Lower leg skin (tissue), 4 donors: Measurements from ENCODE around the gene RAB3C. TPM values are rescaled to one million over a fixed set of nuclear protein-coding genes. Genes with fewer than 3 reads are reported as not detected.

ENCODE experiments used
- DNase-seq, 2 donors: peaks; one replicate each; pipeline ENCODE4 v3.0.0-alpha.2; 2019; ENCODE audit warnings: low spot score in 2 of 2
- H3K4me3 ChIP-seq: fragments of 200-600 bp; sonication (generic); 2 replicates; pipeline ENCODE4 v1.5.1; 2017; ENCODE audit warnings: mild to moderate bottlenecking, low read depth; ENCODE audit not compliant: poor library complexity, severe bottlenecking
- POLR2A ChIP-seq, 2 donors: fragments of 450-650 bp; IDR thresholded peaks; one replicate each; pipeline ENCODE4 v1.6.1; 2016 to 2017; ENCODE audit warnings: antibody characterized with exemption in 2 of 2, mild to moderate bottlenecking in 1 of 2, moderate library complexity in 1 of 2
- WGBS, 2 donors: methylation state at CpG; one replicate each; pipeline ENCODE4 v1.1.5; 2018; 5-methylcytosine and 5-hydroxymethylcytosine counted together
- intact Hi-C: fragments of 100-400 bp; cut with DNase I; formaldehyde crosslinking; loops from one replicate; pipeline ENCODE4 v1.15.0; 2023; ENCODE audit warnings: low total_unique reads
- total RNA-seq, 4 donors: library from RNA; depleted of rRNA; stranded (reverse); fragments of >200 nt; gene quantifications; one replicate each; pipeline ENCODE4 v1.1.0, GENCODE V29; 2016
- TF ChIP-seq, protein P1 (sequence below), 3 donors: fragments of 450-650 bp; IDR thresholded peaks; one replicate each; pipeline ENCODE4 v1.5.1; 2016; ENCODE audit warnings: antibody characterized with exemption in 3 of 3, mild to moderate bottlenecking in 3 of 3, moderate library complexity in 2 of 3

Gene RAB3C
- total RNA-seq, 4 donors from 2014 or later: 0.04 to 1.2 (median 0.14) TPM

- whole genome bisulfite sequencing, 2 donors: 90 to 95% methylated on average over 5 of the region's 5 CpGs
- H3K4me3 ChIP-seq: no peak overlapping the region
- TF ChIP-seq POLR2A (IDR thresholded peaks at IDR 0.05): no peak
- TF ChIP-seq, protein P1, sequence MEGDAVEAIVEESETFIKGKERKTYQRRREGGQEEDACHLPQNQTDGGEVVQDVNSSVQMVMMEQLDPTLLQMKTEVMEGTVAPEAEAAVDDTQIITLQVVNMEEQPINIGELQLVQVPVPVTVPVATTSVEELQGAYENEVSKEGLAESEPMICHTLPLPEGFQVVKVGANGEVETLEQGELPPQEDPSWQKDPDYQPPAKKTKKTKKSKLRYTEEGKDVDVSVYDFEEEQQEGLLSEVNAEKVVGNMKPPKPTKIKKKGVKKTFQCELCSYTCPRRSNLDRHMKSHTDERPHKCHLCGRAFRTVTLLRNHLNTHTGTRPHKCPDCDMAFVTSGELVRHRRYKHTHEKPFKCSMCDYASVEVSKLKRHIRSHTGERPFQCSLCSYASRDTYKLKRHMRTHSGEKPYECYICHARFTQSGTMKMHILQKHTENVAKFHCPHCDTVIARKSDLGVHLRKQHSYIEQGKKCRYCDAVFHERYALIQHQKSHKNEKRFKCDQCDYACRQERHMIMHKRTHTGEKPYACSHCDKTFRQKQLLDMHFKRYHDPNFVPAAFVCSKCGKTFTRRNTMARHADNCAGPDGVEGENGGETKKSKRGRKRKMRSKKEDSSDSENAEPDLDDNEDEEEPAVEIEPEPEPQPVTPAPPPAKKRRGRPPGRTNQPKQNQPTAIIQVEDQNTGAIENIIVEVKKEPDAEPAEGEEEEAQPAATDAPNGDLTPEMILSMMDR (IDR thresholded peaks at IDR 0.05): no peak
- intact Hi-C loops: no loop called here
- DNase-seq: no peak
Observed at GRCh38 chr5:58847041-58847440, 264.2 kb downstream of the RAB3C start.

DNA sequence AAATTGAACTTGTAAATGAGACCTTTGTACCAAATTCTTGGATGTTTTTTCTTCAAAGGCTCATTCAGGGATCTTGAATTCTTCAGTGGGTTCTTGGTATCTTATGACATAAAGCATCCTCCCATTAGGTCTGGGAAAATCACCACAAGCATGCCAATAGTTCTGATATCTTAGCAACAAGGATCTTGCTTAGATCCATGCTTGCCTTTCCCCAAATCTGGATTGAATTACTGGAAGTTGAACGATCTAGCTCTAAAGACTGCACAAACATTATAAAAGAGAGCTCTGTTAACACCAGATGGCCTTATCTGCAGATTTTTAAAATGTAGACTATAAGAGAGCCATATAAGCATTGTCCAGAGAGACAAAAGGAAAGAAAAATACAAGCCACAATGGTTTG, 266.3 kb downstream of the RAB3C start:
- TF ChIP-seq, protein P1 (IDR thresholded peaks at IDR 0.05): no peak
- TF ChIP-seq POLR2A (IDR thresholded peaks at IDR 0.05): no peak
- DNase-seq: no peak
- WGBS, 2 donors: 54 to 58% methylated on average over 1 of the region's 1 CpG
- intact Hi-C loops: no loop called here
- H3K4me3 ChIP-seq: no peak overlapping the region

DNA sequence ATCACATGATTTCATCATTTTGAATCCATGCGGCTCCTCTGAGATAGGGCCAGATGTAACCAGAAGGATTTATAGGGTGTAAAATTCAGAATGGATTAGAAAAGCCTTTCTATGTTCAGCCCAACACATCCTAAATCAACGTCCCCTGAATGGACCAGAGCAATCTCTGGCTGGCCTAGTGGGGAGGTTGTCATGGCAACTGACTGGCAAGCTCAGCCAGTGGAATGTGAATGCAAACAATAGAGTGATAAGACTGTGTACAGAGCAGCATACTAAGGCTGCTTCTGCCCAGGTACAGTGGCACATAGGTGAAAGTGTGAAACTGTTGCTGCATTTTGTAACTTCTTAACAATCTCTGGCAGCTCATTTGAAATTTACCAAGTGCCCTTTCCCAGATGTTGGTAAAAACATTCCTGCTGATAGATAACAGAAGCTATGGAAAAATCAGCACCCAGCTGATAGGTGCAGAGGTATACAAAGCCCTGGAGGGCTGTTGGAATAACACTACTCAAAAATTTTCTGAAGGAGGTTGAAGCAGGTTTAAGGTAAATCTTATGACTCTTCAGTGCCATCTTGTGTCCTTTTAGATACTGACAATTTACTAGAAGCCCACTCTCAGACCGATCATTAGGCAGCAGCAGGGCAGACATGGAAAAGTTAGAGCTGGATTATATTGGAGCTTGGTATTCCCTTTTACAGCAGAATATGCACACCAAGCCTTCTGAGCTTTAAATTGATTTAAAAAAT, 267.2 kb downstream of the RAB3C start:
- WGBS, 2 donors: 21 to 22% methylated on average over 3 of the region's 3 CpGs
- TF ChIP-seq, protein P1 (IDR thresholded peaks at IDR 0.05): no peak
- TF ChIP-seq POLR2A (IDR thresholded peaks at IDR 0.05): no peak
- intact Hi-C loops: no loop called here
- no peak overlapping the region for H3K4me3 ChIP-seq
- DNase-seq: no peak

- 52 to 64% methylated on average over 7 of the region's 7 CpGs for WGBS, 2 donors
- no peak for DNase-seq
- no peak overlapping the region for H3K4me3 ChIP-seq
Observed at GRCh38 chr5:58851153-58851552, 268.3 kb downstream of the RAB3C start.

GRCh38 chr5:58851571-58851970, 268.7 kb downstream of the RAB3C start:
- intact Hi-C loops: no loop called here
- H3K4me3 ChIP-seq: no peak overlapping the region
- DNase-seq: no peak
- TF ChIP-seq, protein P1 (IDR thresholded peaks at IDR 0.05): no peak
- no peak for TF ChIP-seq POLR2A (IDR thresholded peaks at IDR 0.05)
- WGBS, 2 donors: 84 to 86% methylated on average over 5 of the region's 5 CpGs

More at GRCh38 chr5:58851153-58851552, 268.3 kb downstream of the RAB3C start:
- intact Hi-C loops: no loop called here
- TF ChIP-seq, protein P1 (IDR thresholded peaks at IDR 0.05): no peak

- DNase-seq: no peak
- TF ChIP-seq, protein P1 (IDR thresholded peaks at IDR 0.05): no peak
- TF ChIP-seq POLR2A (IDR thresholded peaks at IDR 0.05): no peak
- intact Hi-C loops: no loop called here
- H3K4me3 ChIP-seq: no peak overlapping the region
- 81 to 84% methylated on average over 1 of the region's 1 CpG for WGBS, 2 donors
Observed at GRCh38 chr5:58852566-58852965, 269.7 kb downstream of the RAB3C start.
